ENCODE measurements around the gene SLC1A7. TPM values are rescaled to one million over a fixed set of nuclear protein-coding genes. Genes with fewer than 3 reads are reported as not detected.
A peak's percentile ranks its signal among the peaks of the same experiment; 100 is the strongest.

The SLC1A7 gene
- total and polyA plus RNA-seq, 2 of the 13 experiments (the other 11 are each of a cell fraction or from before 2014, with no cell fraction given), result 0.04 to 2.0 TPM

DNA sequence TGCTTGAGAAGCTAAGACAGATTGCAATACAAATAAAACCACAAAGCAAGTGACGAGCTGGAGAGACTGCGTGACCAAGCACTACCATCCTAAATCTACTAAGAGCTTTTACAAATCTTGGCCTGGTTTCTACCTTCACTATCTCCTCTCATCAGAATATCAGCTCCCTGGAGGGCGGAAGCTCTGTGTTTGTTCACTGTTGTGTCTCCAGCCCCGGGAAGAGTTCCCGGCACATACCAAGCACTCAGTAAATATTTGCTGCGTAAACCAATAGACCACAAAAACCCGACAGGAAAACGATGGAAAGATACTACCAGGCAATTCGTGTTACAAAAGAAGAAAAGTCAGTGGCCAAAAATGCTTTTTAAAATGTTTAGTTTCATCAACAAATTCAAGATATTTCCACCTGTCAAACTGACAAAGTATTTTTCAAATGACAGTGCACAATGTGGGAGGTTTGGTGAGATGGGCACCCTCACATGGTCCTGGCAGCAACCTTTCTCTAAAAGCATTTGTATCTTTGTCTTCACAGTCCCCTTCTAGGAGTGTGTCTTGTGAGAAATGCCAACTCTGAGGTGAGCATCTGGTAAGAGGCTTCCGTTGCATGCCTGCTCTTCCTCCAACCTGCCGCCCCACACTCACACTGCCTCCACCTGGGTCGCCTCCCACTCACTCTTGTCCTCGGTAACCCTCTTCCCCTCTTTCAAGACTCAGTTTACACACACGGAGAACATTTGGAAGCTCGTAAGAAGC, 34.7 kb downstream of the SLC1A7 start (continued):
- TF ChIP-seq, protein P1, sequence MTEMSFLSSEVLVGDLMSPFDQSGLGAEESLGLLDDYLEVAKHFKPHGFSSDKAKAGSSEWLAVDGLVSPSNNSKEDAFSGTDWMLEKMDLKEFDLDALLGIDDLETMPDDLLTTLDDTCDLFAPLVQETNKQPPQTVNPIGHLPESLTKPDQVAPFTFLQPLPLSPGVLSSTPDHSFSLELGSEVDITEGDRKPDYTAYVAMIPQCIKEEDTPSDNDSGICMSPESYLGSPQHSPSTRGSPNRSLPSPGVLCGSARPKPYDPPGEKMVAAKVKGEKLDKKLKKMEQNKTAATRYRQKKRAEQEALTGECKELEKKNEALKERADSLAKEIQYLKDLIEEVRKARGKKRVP (CRISPR knock-in tag; IDR thresholded peaks at IDR 0.05), result peak in 1 of 2 experiments; percentile 71; a peak in 2 of 4 replicates
- TF ChIP-seq ZSCAN29 (CRISPR knock-in tag; conservative IDR thresholded peaks at IDR 0.05), result peak; percentile 91; the same call in 1 of the 2 replicates
- TF ChIP-seq ARHGAP35 (CRISPR knock-in tag; IDR thresholded peaks at IDR 0.05; ENCODE audit: borderline replicate concordance), result no peak
- no peak for TF ChIP-seq ARNT2 (CRISPR knock-in tag; IDR thresholded peaks at IDR 0.05; ENCODE audit: low read depth)
- TF ChIP-seq ZBTB20 (CRISPR knock-in tag; IDR thresholded peaks at IDR 0.05; ENCODE audit: borderline replicate concordance, low read depth), result peak; percentile 69; the same call in 1 of the 2 replicates
- no peak for TF ChIP-seq ZFYVE20 (CRISPR knock-in tag; IDR thresholded peaks at IDR 0.05; ENCODE audit: borderline replicate concordance, low read depth)
- TF ChIP-seq ZFP1 (CRISPR knock-in tag; IDR thresholded peaks at IDR 0.05), result peak; percentile 64
- TF ChIP-seq RFXAP (CRISPR knock-in tag; IDR thresholded peaks at IDR 0.05; ENCODE audit: borderline replicate concordance), result 0 out of 2 replicates have a peak, but pooled peaks have one; percentile 24
- TF ChIP-seq ZBTB1 (CRISPR knock-in tag; IDR thresholded peaks at IDR 0.05; ENCODE audit: borderline replicate concordance), result no peak
- TF ChIP-seq, protein P2, sequence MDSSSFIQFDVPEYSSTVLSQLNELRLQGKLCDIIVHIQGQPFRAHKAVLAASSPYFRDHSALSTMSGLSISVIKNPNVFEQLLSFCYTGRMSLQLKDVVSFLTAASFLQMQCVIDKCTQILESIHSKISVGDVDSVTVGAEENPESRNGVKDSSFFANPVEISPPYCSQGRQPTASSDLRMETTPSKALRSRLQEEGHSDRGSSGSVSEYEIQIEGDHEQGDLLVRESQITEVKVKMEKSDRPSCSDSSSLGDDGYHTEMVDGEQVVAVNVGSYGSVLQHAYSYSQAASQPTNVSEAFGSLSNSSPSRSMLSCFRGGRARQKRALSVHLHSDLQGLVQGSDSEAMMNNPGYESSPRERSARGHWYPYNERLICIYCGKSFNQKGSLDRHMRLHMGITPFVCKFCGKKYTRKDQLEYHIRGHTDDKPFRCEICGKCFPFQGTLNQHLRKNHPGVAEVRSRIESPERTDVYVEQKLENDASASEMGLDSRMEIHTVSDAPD (CRISPR knock-in tag; IDR thresholded peaks at IDR 0.05), result peak; percentile 87; the same call in 1 of the 2 replicates
- TF ChIP-seq SALL1 (CRISPR knock-in tag; IDR thresholded peaks at IDR 0.05), result peak; percentile 89
- peak; percentile 99 for TF ChIP-seq TEAD3 (CRISPR knock-in tag; optimal IDR thresholded peaks at IDR 0.05; ENCODE audit: borderline replicate concordance)
- TF ChIP-seq NR3C1 (CRISPR knock-in tag; IDR thresholded peaks at IDR 0.05), result no peak
- no peak for TF ChIP-seq EZH2 (conservative IDR thresholded peaks at IDR 0.05; ENCODE audit: low read depth, low read length)
- TF ChIP-seq, protein P3, sequence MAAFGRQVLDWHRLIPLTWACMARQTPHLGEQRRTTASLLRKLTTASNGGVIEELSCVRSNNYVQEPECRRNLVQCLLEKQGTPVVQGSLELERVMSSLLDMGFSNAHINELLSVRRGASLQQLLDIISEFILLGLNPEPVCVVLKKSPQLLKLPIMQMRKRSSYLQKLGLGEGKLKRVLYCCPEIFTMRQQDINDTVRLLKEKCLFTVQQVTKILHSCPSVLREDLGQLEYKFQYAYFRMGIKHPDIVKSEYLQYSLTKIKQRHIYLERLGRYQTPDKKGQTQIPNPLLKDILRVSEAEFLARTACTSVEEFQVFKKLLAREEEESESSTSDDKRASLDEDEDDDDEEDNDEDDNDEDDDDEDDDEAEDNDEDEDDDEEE (CRISPR knock-in tag; IDR thresholded peaks at IDR 0.05), result no peak
- TF ChIP-seq KAT7 (CRISPR knock-in tag; IDR thresholded peaks at IDR 0.05; ENCODE audit: borderline replicate concordance), result peak; percentile 52; the same call in 1 of the 2 replicates
- no peak for TF ChIP-seq ZSCAN31 (CRISPR knock-in tag; IDR thresholded peaks at IDR 0.05; ENCODE audit: low read depth)
- TF ChIP-seq ZZZ3 (CRISPR knock-in tag; IDR thresholded peaks at IDR 0.05; ENCODE audit: borderline replicate concordance), result no peak
- peak; percentile 58 for TF ChIP-seq ZNF605 (CRISPR knock-in tag; IDR thresholded peaks at IDR 0.05)
- no peak for TF ChIP-seq XBP1 (CRISPR knock-in tag; IDR thresholded peaks at IDR 0.05)
- TF ChIP-seq ELF1 (CRISPR knock-in tag; IDR thresholded peaks at IDR 0.05), result peak; percentile 57; the same call in 1 of the 2 replicates
- TF ChIP-seq SSRP1 (CRISPR knock-in tag; IDR thresholded peaks at IDR 0.05), result no peak
- TF ChIP-seq SP1 (IDR thresholded peaks at IDR 0.05), result no peak
- TF ChIP-seq SP1 (CRISPR knock-in tag; IDR thresholded peaks at IDR 0.05), result no peak

All from HepG2 (cell line).